SU-DHL-6 (cell line): ENCODE measurements around the gene REXO4.

Experiments used
- EZH2phosphoT487 ChIP-seq: fragments of 200-600 bp; sonication (generic), shearing (Covaris generic); conservative IDR thresholded peaks from 2 replicates; pipeline ENCODE4 v1.6.1; 2018; ENCODE audit warnings: mild to moderate bottlenecking, antibody characterized with exemption, low read length, moderate library complexity, mixed read lengths
- TF ChIP-seq, protein P1 (sequence below): fragments of 200-600 bp; sonication (generic); IDR thresholded peaks from one replicate; pipeline ENCODE4 v1.5.1; 2017; ENCODE audit warnings: antibody characterized with exemption, mild to moderate bottlenecking, low read length, moderate library complexity; ENCODE audit not compliant: insufficient read depth, poor library complexity, severe bottlenecking

DNA sequence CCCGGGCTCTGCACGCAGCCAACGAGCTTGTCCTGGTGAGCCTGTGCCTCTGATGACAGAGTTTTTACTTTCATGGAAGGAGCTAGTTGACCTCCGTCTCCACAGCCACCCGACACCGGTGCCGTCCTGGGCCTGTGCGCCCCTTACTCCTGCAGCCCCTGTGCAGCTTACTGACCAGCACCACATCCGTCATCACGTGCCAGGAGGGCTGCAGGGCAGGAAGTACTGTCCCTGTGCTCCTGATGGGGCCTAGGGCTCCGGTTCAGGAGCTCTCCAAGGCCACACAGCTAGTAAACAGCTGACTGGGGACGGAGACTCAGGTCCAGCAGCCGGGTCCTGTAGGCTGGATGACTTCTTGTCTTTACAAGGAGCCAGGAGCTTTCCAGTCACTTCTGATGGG, 31.5 kb downstream of the REXO4 start:
- TF ChIP-seq, protein P1, sequence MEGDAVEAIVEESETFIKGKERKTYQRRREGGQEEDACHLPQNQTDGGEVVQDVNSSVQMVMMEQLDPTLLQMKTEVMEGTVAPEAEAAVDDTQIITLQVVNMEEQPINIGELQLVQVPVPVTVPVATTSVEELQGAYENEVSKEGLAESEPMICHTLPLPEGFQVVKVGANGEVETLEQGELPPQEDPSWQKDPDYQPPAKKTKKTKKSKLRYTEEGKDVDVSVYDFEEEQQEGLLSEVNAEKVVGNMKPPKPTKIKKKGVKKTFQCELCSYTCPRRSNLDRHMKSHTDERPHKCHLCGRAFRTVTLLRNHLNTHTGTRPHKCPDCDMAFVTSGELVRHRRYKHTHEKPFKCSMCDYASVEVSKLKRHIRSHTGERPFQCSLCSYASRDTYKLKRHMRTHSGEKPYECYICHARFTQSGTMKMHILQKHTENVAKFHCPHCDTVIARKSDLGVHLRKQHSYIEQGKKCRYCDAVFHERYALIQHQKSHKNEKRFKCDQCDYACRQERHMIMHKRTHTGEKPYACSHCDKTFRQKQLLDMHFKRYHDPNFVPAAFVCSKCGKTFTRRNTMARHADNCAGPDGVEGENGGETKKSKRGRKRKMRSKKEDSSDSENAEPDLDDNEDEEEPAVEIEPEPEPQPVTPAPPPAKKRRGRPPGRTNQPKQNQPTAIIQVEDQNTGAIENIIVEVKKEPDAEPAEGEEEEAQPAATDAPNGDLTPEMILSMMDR = no peak
- no peak for TF ChIP-seq EZH2phosphoT487
